ENCODE measurements around the gene CDC42BPG.

The CDC42BPG gene

DNA sequence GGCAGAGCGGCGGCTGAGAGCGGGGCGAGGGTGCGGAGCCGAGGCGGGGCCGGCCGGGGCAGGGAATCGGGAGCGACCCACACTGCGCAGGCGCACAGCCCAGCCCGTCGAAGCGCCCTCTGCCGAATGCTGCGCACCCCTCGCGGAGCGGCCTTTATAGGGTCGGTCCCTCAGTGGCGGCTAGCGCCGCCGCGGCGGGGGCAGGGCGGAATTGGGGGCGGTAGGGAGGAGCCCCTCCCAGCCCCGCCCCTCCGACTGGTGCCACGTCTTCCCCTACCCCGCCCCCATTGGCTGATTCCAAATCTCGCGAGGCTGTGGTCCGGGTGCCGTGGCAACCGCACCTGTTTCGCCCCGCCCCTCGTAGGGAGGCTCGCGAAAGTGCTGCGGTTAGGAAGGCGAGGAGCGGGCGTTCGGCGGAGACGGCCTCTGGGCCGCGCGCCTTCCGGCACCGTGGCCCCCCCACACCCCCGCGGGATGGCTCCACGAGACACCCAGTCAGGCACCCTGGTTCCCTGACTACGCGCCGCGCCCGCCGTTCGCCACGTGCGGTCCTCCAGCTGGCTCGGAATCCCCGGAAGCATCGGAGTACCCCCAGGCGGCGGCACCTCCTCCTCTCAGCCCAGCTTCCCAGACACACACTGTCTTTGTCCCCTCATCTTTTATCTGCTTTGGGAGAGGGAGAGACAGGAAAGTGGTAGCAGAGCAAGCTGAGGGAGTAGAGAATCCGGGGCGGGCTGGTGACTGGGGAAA lies 34.2 kb upstream of the CDC42BPG start, which contains the start of gene EHD1:
Gene EHD1, minus strand, starts transcription at position 128 of the 750 bp plus-strand sequence. CDS start 157 bp downstream, outside the sequence.
- peak; percentile 97 to 99 for DNase-seq (ENCODE audit: low read depth in 1 of 2, low spot score in 1 of 2)

- no peak for DNase-seq (ENCODE audit: low read depth in 1 of 2, low spot score in 1 of 2)
Measured at GRCh38 chr11:64878223-64878493, 33.7 kb upstream of the CDC42BPG start.

DNA sequence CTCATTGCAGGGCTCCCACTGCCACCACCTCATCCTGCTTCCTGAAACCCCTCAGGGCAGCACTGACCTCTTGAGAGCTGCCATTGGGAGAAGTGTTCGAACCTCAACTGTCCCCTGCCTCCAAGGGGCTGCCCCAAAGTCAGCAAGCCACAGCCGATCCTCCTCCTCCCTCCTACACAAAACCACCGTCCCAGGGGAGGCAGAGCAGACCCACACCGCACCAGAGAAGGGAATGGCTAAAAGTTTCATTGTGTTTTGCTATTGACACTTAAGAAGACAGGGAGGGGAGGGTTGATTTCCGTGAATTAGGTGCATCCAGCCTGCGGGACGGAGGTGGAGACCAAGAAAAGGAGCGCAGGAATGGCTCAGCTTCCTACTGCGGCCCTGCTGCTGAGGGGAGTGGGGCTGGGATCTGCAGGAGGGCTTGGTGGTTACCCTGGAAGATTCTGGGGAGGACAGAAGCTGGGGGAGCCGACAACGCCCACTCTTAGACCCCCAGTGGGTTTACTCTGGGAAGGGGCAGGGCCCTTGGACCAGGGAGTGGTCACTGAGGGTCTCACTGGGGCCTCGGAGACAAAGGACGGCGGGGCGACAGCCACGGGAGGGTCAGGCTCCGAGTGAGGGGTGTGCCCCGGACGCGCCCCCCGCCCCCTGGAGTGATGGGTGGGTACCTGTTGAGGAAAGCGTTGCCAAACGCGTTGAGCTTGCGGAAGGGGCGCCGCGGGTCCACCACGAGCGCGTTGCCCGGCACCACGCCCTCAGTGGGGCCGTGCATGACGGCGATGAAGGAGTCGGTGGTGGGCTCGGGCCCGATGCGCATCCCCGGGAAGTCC lies 33.2 kb upstream of the CDC42BPG start:
- DNase-seq (ENCODE audit: low read depth in 1 of 2, low spot score in 1 of 2), result no peak

GRCh38 chr11:64876835-64877341 lies 32.4 kb upstream of the CDC42BPG start:
- no peak for DNase-seq (ENCODE audit: low read depth in 1 of 2, low spot score in 1 of 2)

- DNase-seq (ENCODE audit: low read depth in 1 of 2, low spot score in 1 of 2), result no peak
Measured at GRCh38 chr11:64876229-64876750, 31.8 kb upstream of the CDC42BPG start.

DNA sequence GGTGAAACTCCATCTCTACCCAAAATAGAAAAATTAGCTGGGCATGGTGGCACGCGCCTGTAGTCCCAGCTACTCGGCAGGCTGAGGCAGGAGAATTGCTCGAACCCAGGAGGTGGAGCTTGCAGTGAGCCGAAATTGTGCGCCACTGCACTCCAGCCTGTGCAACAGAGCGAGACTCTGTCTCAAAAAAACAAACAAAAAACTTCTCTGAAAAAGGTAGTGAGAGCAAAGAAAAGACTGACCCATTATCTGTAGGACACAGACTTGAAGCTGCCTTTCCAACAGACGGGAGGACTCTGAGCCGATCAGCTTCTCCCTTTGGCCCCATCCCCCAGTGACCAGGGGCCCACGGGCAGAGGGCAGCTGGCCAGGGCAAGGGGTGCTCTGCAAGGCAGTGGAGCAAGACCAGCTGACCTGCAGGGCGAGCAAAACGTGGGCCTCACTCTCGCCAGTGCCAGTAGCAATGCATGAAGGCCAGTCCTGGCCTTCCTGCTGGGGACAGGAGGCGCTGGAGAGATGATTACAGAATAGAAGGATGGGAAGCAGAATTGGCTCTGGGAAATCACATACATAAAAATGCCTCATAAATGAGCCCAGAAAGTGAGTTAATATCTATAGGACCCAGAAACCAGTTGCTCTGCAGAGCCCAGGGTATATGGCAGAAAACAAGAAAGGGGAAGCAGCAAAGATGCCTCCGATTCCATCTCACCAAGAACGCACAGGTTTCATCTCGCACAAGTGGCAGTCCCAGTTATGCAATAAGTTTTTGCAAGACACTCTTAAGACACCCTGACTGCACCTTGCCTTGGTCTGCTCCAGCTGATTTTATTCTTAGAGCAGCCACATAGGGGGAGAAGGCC lies 31.1 kb upstream of the CDC42BPG start:
- DNase-seq (ENCODE audit: low read depth in 1 of 2, low spot score in 1 of 2), result no peak

DNA sequence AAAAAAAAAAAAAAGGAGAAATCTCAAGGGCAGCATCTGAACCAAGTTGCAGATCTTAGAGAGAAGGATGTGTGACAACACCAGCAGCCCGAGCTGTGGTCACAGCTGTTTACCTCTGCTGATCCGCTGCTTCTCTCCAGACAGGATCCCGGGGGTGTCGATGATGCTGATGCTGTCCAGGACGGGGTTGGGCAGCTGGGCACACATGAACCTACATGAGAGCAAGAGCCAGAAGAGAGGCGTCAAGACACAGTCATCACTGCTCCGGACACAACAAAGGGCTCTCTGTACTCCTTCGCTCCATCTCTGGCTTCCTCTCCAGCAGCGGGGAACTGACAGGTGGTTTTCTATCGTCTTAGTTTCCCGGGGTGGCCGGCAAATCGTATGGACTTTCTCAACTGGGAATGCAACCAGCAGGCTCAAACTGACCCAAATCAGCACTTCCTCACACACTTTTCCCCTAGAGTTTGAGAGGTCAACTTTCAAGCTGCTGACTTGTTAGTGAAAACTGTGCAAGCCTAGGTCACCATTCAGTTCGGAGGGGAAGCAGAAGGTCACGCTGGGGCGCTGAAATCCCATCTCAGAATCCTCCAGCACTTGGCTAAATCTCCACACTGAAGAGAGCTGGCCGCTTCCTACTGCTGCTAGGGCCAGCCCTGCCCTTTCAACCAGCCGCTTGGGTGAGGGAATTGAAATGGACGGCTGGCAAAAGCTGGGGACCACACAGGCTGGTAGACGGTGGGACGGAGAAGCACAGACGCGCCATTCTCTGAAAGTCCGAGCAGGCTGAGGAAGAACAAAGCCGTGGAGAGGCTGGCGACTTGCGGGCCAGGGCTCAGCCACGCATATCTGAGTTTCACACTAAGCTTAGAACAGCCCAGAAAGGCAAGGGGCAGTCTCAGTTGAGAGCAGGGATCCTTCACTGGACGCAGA lies 30.1 kb upstream of the CDC42BPG start:
- DNase-seq (ENCODE audit: low read depth in 1 of 2, low spot score in 1 of 2), result no peak

DNA sequence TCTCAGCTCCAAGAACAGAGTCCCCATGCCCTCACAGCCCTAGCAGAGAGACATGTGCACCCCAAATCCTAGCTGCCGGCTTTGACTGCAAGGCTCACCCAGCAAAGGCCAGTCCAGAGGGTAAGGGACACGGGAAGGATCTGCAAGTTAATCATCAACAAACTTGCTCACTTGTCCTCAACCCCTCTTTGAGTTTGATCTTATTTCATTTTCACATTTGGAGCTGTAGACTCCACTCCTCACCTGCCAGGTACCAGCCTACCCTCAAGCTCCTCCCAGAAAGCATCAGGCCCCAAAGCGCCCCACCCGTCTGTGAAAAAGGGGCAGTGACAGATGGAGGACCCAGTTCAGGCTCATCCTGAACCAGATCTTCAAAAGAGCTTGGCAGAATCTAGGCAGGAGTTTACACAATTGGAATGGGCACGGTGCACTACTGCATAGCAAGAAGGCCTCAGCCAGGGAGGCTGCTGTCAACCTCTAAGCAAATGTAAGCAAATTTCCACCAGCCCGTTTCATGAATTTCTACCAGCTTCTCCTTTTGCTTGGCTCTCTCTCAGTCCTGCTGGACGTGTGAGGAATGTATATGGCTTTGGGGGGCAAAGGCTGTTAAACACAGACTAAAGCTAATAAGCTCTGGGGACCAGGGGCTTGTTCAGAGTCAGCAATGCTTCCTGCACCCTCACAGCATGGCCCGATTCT lies 28.5 kb upstream of the CDC42BPG start:
- DNase-seq (ENCODE audit: low read depth in 1 of 2, low spot score in 1 of 2), result no peak

GRCh38 chr11:64871492-64871891 lies 27.0 kb upstream of the CDC42BPG start:
- no peak for DNase-seq (ENCODE audit: low read depth in 1 of 2, low spot score in 1 of 2)

DNA sequence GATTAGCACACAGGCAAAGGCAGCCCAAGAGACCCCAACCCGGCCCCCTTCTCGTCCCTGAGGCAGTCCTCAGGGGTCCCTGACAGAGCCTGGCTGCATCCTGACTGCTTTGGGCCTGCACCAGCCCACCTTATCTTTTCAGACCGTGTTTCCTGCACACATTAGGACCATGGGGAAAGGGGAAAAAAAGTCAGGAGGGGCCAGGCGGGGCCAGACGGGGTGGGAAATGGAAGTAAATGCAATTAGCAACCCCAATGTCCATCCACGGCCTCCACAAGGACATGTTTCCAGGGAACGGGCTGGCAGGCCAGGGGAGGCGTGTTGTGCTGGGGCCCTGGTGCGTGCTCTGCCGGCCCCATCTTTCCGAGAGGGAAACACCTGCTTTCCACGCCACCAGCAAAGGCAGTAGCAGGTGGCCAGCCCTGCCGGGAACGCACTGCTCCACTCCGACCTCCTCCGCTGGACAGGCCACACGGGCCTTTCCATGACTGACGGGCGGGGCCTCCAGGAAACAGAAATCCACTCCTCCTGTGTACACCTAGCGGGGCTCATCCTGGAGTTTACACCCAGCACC lies 26.5 kb upstream of the CDC42BPG start:
- no peak for DNase-seq (ENCODE audit: low read depth in 1 of 2, low spot score in 1 of 2)

DNA sequence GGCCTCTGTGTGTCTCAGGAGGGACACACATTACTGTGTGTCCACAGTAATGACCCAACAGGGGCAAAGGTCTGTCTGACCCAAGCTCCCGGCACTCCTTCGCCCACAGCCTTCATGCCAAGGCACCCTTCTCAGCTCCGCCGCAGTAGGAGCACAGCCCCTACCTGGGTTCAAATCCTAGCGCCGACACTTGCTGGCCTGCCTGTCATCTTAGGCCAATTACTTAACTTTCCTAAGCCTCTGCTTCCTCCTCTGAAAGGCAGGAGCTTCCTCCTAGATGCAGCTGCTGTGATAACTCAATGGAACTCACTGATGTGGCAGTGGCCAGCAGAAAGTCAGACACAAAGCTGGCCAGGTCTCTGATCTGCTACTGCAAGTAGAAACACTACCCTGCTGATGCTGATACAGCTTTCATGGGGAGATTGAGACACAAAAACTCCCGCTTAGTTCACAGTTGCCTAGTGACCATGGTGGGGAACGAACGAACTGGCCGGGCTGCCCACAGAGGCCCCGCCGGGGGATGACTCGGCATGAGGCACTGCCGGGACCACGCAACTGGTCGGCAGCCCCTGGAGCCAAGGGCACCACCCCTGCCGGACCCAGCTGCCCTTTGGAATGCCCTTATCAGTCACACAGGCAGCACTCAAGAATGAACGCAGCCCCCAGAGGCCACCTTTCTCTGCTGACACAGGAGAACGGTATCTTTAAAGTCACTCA lies 25.9 kb upstream of the CDC42BPG start:
- DNase-seq (ENCODE audit: low read depth in 1 of 2, low spot score in 1 of 2), result no peak

DNA sequence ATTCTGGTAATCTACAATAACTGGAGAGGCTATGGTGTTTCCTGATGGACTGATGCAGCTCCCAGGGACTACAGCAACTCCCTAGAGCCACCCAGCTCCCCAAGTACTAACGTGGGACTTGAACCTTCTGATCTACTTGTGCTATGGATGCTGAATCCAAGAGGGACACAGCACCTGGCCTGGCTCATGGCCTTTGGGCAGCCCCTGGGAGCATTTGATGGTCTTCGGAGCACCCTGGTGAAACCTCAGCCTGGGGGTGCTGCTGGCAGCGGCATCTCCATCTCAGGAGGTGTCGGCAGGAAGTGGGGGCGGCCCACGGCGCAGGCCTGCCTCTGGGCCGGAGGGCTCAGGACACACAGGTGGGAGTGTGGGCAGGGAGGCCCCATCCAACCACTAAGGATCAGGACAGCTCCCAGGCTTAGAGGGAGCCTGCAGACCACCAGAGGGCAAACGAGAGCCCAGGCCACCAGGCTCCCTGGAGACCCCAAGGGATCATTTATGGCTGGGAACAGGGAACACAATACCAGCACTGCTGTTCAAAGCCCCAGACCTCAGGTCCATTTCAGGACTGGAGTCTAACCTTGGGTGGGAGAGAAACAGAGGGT lies 25.2 kb upstream of the CDC42BPG start:
- DNase-seq (ENCODE audit: low read depth in 1 of 2, low spot score in 1 of 2), result no peak

GRCh38 chr11:64868904-64869570 lies 24.6 kb upstream of the CDC42BPG start:
- no peak for DNase-seq (ENCODE audit: low read depth in 1 of 2, low spot score in 1 of 2)

GRCh38 chr11:64867748-64868462 lies 23.5 kb upstream of the CDC42BPG start:
- DNase-seq (ENCODE audit: low read depth in 1 of 2, low spot score in 1 of 2), result no peak

GRCh38 chr11:64866173-64866491 lies 21.7 kb upstream of the CDC42BPG start:
- DNase-seq (ENCODE audit: low read depth in 1 of 2, low spot score in 1 of 2), result no peak

DNA sequence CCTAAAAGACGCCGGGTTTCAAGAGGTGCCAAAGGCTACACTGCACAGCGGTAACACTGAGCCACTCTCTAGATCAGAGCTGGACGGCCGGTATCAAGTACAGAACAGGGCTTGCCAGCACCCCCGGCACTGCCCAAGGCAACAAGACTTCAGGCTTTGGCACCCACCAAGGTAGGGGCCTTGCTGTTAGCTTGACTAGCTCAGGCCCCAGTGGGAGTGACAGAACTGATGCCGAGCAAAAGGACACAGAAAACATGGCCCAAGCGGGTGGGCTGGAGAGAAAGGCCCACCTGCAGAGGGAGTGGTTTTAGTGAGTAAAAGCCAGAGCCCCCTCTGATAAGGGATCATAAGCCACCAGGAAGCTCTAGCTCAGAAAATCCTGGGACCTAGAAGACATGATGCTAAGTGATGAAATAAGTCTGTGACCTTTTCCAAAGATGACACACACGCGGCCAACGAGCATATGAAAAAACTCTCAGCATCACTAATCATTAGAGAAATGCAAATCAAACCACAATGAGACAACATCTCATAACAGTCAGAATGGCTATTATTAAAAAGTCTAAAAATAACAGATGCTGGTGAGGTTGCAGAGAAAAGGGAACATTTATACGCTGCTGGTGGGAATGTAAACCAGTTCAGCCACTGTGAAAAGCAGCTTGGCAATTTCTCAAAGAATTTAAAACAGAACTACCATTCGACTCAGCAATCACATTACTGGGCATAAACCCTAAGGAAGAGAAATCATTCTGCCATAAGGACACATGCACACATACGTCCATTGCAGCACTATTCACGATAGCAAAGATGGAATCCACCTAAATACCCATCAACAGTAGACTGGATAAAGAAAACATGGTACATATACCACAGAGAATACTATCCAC lies 21.1 kb upstream of the CDC42BPG start:
- no peak for DNase-seq (ENCODE audit: low read depth in 1 of 2, low spot score in 1 of 2)
